Glomerular visceral epithelial cell (primary cell): ENCODE results near the gene RNF20.
"Not testable (repeated sequence)": the region's sequence is repeated elsewhere in the genome, so short reads cannot be mapped to it uniquely, and the experiment has no call there.

Experiments used
- DNase-seq: peaks from one replicate; pipeline ENCODE4 v3.0.0-alpha.2; 2016; ENCODE audit errors: extremely low spot score

Gene RNF20

DNA sequence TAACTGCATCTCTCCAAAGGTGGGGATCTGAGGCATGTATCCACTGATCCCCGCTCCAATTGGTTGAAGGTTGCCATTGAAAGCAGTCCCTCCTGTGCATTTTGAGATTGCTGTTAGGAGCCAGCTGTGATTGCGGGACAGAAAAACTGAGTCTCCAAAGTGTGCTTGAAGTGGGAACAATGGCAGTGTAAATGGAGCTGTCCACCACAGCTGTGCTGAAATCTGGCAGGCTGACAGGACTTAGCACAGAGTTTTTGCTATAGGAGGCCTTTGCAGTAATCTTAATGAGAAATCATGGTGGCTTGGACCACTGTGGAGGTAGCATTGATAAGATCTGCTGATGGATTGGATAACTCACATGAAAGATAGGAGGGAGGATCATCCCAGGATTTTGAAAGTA lies 3.3 kb downstream of the RNF20 start:
- DNase-seq, result peak; percentile 16

DNA sequence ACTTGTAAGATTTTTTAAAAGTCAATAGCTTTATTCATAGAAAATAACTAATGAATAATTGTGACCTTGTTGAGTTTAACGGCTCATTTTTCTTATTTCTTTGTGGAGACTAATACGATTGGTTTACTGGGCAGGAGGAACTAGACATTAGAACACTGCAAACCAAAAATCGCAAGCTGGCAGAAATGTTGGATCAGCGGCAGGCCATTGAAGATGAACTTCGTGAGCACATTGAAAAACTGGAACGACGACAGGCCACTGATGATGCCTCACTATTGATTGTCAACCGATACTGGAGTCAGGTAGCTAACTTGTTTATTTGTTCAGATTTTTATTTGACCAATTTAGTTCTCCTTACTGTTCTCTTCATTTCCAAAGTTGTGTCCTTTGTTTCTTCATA lies 6.4 kb downstream of the RNF20 start:
- DNase-seq, result no peak

GRCh38 chr9:101543098-101543735 lies 9.6 kb downstream of the RNF20 start:
- DNase-seq, result no peak

- DNase-seq, result not testable (repeated sequence)
These were observed 15.9 kb downstream of the RNF20 start for GRCh38 chr9:101549472-101550098.

DNA sequence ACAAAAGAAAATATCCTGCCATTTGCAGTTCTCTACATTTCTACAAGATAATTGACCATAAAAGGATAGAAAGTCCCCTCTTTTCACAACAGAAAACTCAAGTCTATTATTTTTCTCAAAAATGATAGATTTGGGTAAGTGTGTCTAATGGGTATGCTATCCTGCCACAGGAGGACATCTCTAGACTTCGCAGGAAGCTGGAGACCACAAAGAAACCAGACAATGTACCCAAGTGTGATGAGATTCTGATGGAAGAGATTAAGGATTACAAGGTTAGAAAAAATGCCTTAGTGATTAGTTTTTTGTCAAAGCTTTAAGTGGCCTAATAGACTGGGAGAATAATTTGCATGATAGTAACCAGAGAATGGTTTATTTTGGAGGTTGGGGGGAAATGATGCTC lies 28.1 kb downstream of the RNF20 start:
- no peak for DNase-seq

- no peak for DNase-seq
These were observed 29.3 kb downstream of the RNF20 start for GRCh38 chr9:101562966-101563365.

DNA sequence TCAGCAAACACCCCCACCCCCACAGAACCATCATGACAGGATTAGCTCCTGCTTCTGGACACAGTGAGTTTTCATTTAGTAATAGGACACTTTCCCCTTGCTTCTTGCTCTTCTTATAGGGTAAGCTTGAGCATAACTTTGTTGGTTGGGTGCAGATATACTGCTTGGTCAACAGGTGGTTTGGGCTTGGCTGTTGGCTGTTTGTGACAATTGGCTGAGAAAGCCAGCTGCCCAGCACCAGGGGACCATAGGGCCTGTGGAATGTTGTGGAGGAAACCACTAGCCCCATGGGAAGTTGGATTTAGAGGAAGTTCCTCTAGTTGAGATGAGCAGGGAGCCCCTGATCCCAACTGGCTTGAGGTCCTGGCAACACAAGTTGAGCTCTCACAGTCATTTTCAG lies 30.6 kb downstream of the RNF20 start:
- no peak for DNase-seq

- DNase-seq, result peak; percentile 47
These were observed 33.5 kb downstream of the RNF20 start for GRCh38 chr9:101566904-101567724.

DNA sequence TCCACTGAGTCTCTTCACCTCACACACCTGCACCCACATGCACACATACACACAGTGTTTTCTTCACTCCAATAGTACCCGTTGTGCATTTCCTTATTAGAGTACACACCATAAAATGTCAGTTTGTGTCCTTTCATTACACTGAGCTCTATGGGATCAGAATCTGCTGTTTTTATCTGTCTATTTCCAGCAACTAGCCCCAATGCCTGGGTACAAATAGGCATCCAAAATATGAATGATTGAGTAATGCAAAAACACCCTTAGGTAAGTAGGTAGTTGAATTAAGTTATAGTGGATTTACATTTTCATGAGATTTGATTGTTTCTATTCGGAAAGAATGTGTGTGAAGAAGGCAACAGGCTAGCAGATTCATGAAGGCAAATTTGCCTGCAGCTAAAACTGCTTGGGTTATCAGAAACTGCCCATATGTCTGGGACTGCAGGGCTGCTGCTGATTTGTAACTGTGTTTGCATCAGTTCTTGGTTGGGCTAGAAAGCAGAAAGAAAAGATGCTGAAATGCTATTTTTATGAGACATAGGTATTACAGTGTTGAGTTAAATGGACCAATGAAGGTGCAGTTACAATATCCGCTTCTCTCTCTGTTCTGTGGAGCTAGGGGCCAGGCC lies 34.2 kb downstream of the RNF20 start:
- DNase-seq, result no peak

GRCh38 chr9:101569741-101570501 lies 36.3 kb downstream of the RNF20 start:
- DNase-seq, result no peak

GRCh38 chr9:101571114-101571513 lies 37.5 kb downstream of the RNF20 start:
- DNase-seq, result no peak

- no peak for DNase-seq
These were observed 38.7 kb downstream of the RNF20 start for GRCh38 chr9:101572316-101572715.

- no peak for DNase-seq
These were observed 41.2 kb downstream of the RNF20 start for GRCh38 chr9:101574731-101575333.

DNA sequence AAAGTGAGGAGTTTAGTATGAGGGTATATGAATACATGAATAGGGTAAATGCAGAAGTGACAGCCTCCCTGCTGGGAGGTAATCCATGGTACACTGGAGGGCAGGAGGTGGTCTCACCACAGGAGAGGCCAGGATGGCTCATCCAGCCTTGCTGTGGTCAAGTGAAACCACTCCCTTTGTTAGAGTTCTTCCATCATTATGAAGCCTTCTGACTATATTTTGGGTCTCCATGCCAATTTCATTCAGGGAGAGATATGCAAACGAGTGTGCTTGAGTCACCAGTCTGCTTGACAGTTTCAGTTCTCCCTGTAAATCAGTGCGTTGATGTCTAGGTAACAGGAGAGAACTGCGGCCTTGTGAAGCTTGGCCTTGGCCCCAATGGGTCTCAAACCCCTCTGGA lies 44.7 kb downstream of the RNF20 start:
- DNase-seq, result no peak

DNA sequence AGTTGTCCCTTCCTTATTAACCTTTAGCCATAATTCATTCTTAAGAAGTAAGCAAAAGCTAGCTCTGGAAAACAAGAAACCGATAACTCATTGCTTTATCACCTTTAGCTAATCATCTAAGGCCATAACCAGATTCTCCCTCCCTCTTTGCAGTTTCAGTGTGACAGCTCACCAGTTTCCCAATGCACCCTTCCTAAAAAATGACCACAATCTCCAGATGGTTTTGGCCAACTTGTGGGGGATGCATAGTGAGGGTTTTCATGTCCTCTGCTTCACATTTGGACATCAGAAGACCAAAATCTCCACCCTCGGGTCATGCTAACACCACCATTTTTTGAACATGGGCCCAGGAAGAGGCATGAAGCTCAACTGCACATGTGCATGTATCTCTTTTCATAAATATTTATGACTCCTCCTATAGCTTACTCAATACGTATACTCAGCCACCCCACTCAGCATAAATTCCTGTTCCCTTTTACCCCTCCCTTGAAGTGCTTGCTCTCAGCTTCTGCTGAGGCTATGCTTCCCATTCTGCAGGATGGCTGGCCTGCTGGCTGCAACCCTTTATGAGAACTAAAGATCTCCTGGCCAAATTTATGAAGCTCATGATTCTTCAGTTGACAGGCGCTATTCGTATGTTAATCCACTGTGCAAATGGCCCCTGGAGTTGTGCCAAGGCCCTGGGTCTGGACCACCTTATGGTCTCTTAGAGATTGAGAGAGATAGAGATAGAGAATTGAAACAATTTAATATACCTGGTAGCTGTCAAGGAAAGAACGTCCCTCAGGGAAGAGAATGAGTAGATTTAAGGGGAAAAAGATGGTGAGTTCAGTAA lies 46.3 kb downstream of the RNF20 start:
- no peak for DNase-seq

DNA sequence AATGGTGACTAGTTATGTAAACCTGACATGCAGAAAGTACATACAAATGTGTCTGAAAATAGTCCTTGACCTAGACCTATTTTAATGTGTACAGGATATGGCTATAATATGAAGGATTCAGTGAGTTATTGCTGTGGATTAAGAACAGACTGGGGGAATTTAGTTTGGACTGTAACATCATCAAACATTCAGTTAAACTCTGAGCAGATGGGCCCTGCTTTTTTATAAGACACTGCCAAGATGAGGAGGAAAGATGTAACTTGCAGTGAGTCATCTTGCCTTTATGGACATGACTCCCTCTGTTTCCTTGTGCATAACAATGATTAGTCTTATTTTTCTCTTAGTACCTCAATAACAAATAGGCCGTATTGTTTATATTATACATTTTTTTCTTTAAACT lies 48.9 kb downstream of the RNF20 start:
- DNase-seq, result peak; percentile 5

DNA sequence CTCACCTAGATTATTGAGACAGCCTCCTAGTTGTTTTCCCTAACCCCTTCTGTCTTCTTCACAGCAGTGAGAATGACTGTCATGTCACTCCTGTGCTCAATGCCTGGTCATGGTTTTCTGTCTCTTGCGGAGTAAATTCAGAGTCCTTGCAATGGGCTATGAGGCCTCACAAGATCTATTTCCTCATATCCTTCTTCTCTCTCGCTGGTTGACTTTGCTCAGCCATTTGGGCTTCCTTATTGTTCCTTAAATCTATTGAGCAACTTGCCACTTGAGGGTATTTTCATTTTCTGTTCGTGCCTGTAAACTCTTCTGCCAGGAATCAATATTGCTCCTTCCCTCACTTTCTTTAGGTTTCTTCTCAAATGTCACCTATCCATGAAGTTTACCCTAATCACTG lies 52.1 kb downstream of the RNF20 start:
- no peak for DNase-seq

DNA sequence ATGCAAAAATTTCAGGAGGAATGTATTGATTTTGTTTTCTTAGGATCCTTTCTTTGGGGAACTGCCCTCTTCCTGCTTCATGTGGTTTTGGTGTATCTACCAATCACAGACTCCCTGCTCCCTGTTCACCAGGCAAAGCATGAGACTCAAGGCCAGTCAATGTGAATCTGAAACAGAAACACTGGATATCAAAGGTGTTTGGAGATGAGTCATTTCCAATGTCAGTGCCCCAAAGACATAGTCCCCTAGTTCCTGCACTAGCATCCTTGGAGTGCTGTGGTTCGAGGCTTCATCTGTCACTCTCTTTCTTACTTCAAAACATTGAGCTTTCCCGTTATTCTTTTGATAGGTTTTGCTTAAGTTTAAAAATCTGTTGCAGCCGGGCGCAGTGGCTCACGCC lies 53.0 kb downstream of the RNF20 start:
- DNase-seq, result no peak

DNA sequence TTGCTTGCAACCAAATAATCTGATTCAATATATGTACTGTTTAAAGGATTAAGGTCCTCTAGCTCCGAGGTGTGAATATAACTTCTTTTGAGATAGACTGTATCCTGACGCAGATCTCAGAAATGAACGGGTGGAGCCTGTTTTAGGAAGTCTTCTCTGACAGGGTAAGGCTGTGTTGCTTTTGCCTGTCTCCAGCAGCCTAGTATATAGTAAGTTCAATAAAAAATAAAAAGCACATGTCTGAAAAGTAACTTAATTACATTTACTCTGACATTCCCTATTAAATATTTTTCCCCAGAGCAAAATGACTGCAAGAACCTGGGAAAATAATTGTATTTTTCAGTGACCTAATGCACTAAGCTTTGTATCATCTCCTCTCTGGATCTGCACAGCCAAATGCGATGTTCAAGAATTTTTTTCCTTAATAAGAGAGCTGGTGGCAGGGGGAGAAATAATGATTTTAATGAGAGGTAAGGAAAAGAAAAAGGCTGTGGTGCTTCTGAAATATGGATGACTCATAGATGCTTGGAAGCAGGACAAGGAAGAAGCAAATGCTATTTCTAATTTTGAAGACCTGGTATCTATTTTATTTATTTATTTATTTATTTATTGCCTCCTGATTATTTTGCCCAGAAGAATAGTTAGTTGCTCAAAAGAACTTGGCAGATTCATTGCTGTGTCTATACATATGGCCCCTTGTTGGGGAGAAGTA lies 53.8 kb downstream of the RNF20 start:
- no peak for DNase-seq

- DNase-seq, result peak; percentile 25
These were observed 56.4 kb downstream of the RNF20 start for GRCh38 chr9:101590074-101590473.
